K562 (cell line): ENCODE measurements around the gene CUL1.

Experiments
- DEAF1 ChIP-seq: fragments of 450-650 bp; formaldehyde crosslinking; IDR thresholded peaks from 2 replicates; pipeline ENCODE4 v1.4.0; 2020; ENCODE audit warnings: mild to moderate bottlenecking, moderate library complexity
- E2F3 ChIP-seq: fragments of 250-450 bp; sonication (Bioruptor Pico); IDR thresholded peaks from 2 replicates; pipeline ENCODE4 v1.4.0; 2020; ENCODE audit warnings: mild to moderate bottlenecking
- GTF2F1 ChIP-seq: IDR thresholded peaks from 2 replicates; pipeline ENCODE4 v1.6.1; 2011; ENCODE audit warnings: low read depth, low read length, improper control_type of control experiment
- GTF3C2 ChIP-seq: IDR thresholded peaks from 3 replicates; pipeline ENCODE4 v1.6.1; 2011; ENCODE audit warnings: borderline replicate concordance, mild to moderate bottlenecking, moderate library complexity; ENCODE audit not compliant: insufficient read length; ENCODE audit errors: extremely low read depth
- IRF2 ChIP-seq: sonication (generic); formaldehyde crosslinking; IDR thresholded peaks from 2 replicates; pipeline ENCODE4 v1.8.1; 2022; ENCODE audit warnings: mild to moderate bottlenecking, missing genetic modification reagents
- NR2C2 ChIP-seq, 2 experiments: fragments of 200-800 bp in 1 of 2; sonication (Bioruptor generic) in 1 of 2; sonication (generic) in 1 of 2; formaldehyde crosslinking in 1 of 2; IDR thresholded peaks; 2 replicates each; pipeline versions ENCODE4 v1.6.1 to v1.8.0; 2016 to 2022; ENCODE audit warnings: mild to moderate bottlenecking in 1 of 2, missing compliant biosample characterization in 1 of 2, missing genetic modification characterization in 1 of 2, missing genetic modification reagents in 1 of 2
- POLR2A ChIP-seq: fragments of 450-650 bp; conservative IDR thresholded peaks from 2 replicates; pipeline ENCODE4 v1.6.1; 2016
- THRAP3 ChIP-seq: fragments of 450-650 bp; IDR thresholded peaks from 2 replicates; pipeline ENCODE4 v1.6.1; 2016; ENCODE audit warnings: mild to moderate bottlenecking, inconsistent platforms, borderline replicate concordance
- ZNF133 ChIP-seq: fragments of 250-450 bp; sonication (Bioruptor Pico); IDR thresholded peaks from 2 replicates; pipeline ENCODE4 v1.4.0; 2020; ENCODE audit warnings: mild to moderate bottlenecking
- TF ChIP-seq, protein P1 (sequence below): fragments of 250-450 bp; sonication (Bioruptor Pico); IDR thresholded peaks from 2 replicates; pipeline ENCODE4 v1.4.0; 2020
- TF ChIP-seq, protein P2 (sequence below), 2 experiments: IDR thresholded peaks in 1 of 2; conservative IDR thresholded peaks in 1 of 2; 2 replicates each; pipeline ENCODE4 v1.6.1; 2016; ENCODE audit warnings: low read depth in 2 of 2, mild to moderate bottlenecking in 1 of 2, missing compliant biosample characterization in 1 of 2, missing genetic modification characterization in 1 of 2, moderate library complexity in 1 of 2

GRCh38 chr7:148681821-148682220, 16.9 kb upstream of the CUL1 start:
- TF ChIP-seq IRF2 (CRISPR knock-in tag): no peak
- TF ChIP-seq POLR2A: no peak
- no peak for TF ChIP-seq ZNF133 (CRISPR knock-in tag)
- TF ChIP-seq, protein P1, sequence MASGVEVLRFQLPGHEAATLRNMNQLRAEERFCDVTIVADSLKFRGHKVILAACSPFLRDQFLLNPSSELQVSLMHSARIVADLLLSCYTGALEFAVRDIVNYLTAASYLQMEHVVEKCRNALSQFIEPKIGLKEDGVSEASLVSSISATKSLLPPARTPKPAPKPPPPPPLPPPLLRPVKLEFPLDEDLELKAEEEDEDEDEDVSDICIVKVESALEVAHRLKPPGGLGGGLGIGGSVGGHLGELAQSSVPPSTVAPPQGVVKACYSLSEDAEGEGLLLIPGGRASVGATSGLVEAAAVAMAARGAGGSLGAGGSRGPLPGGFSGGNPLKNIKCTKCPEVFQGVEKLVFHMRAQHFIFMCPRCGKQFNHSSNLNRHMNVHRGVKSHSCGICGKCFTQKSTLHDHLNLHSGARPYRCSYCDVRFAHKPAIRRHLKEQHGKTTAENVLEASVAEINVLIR (CRISPR knock-in tag): no peak
- no peak for TF ChIP-seq GTF3C2
- TF ChIP-seq THRAP3: no peak
- no peak for TF ChIP-seq E2F3
- TF ChIP-seq, protein P2, sequence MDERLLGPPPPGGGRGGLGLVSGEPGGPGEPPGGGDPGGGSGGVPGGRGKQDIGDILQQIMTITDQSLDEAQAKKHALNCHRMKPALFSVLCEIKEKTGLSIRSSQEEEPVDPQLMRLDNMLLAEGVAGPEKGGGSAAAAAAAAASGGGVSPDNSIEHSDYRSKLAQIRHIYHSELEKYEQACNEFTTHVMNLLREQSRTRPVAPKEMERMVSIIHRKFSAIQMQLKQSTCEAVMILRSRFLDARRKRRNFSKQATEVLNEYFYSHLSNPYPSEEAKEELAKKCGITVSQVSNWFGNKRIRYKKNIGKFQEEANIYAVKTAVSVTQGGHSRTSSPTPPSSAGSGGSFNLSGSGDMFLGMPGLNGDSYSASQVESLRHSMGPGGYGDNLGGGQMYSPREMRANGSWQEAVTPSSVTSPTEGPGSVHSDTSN (CRISPR knock-in tag; IDR thresholded peaks at IDR 0.05; ENCODE audit: low read depth): no peak
- TF ChIP-seq, protein P2 (tag; conservative IDR thresholded peaks at IDR 0.05; ENCODE audit: low read depth): no peak
- TF ChIP-seq GTF2F1: no peak
- TF ChIP-seq NR2C2 (CRISPR knock-in tag; IDR thresholded peaks at IDR 0.05): no peak
- no peak for TF ChIP-seq NR2C2 (tag; IDR thresholded peaks at IDR 0.05)
- TF ChIP-seq DEAF1 (CRISPR knock-in tag): no peak
